ENCODE measurements around the gene PTK7. TPM values are rescaled to one million over a fixed set of nuclear protein-coding genes. Genes with fewer than 3 reads are reported as not detected.

PTK7 gene
- total and polyA plus RNA-seq, 7 donors, result 0.17 to 1.6 (median 0.67) TPM

DNA sequence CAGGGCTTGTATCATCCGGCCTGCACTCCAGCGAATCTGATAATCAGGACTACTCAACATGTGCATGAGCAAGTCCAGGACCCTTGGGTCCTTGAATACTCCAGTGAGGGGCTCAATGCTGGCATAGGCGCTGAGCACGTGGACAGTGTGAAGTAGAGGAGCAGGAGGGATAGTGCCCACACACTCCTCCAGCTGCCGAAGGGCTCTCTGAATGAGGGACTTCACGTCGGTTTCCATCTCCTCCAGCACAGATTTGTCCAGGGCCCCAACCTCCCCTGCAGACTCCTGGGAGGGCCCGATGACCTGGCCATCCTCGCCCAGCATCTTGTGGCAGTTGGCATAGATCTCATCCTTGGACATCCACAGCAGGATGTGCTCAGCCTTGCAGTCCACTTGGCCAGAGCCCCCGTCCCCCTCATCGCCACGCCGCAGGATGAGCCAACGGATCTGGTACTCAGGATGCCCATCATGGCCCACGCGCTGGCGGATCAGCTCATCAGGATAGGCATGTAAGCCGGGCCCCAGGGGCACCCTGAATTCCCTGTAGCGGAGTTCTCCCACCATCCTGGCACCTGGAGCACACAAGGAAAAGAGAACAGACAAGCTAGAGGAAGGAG, 23.8 kb upstream of the PTK7 start:
- no peaks in the 10 kb centered on the region for H3K9me3 ChIP-seq
- intact Hi-C loops (cut with DNase I), result loop anchor here (2.0 to 5.0 kb wide), 3 partner anchors 16 to 36 kb away; no protein-coding TSS in a partner anchor
- peaks cover 4% of the 10 kb centered on the region for H3K4me1 ChIP-seq
- ATAC-seq, result no peak
- DNase-seq, result no peak
- H3K4me3 ChIP-seq, result peak overlapping the region; percentile 80
- peak overlapping the region; percentile 90 for H3K27ac ChIP-seq
- H3K36me3 ChIP-seq (ENCODE audit: insufficient read depth in 1 of 2, low read depth in 1 of 2), result peaks cover 5 to 68% of the 10 kb centered on the region in 2 donors
- H3K27me3 ChIP-seq (ENCODE audit: insufficient read depth in 3 of 3, low read length in 2 of 3), result no peaks in the 10 kb centered on the region
- WGBS, 3 donors, result 72 to 83% (median 72%) methylated on average over 19 of the region's 19 CpGs
- TF ChIP-seq, protein P1, sequence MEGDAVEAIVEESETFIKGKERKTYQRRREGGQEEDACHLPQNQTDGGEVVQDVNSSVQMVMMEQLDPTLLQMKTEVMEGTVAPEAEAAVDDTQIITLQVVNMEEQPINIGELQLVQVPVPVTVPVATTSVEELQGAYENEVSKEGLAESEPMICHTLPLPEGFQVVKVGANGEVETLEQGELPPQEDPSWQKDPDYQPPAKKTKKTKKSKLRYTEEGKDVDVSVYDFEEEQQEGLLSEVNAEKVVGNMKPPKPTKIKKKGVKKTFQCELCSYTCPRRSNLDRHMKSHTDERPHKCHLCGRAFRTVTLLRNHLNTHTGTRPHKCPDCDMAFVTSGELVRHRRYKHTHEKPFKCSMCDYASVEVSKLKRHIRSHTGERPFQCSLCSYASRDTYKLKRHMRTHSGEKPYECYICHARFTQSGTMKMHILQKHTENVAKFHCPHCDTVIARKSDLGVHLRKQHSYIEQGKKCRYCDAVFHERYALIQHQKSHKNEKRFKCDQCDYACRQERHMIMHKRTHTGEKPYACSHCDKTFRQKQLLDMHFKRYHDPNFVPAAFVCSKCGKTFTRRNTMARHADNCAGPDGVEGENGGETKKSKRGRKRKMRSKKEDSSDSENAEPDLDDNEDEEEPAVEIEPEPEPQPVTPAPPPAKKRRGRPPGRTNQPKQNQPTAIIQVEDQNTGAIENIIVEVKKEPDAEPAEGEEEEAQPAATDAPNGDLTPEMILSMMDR (IDR thresholded peaks at IDR 0.05), result no peak

DNA sequence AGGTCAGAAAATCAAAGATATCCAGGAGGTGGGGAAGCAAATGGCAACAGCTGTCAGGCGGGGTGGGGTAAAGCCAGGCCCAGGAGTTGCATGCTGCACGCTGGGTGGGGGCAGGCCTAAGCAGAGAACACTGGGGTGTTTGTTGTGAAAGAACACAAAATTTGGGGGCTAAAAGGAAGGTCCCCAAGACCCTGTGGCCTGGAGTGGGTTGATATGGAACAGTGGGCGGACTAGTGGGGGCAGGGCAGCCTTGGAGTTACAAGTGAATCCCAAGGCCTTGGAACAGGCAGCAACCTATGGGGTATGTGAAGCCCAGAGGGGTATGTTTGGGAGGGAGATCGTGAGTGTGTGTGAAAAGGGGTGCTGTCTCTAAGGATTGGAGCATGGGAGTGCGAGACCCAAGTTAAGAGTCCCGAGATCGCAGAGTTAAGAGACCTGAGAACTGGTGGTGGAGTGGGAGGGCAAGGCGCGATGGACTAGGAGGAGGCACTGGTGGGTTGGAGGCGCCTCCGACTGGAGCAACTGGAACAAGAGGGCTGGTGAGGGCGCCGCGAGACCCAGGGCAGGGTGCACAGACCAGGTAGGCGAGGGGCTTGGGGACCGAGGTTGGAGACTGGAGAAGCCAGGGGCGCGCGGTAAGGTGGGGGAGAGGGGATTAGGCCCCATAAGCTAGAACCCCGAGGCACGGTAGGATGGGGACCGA, 23.1 kb upstream of the PTK7 start:
- WGBS, 3 donors, result 17 to 18% (median 17%) methylated on average over 21 to 22 of the region's 22 CpGs
- ATAC-seq (peak; percentile 45 to 57 (median 45)), DNase-seq (peak in 1 of 2 donors; percentile 63)
- Histone ChIP-seq H3K27me3 (ENCODE audit: insufficient read depth in 3 of 3, low read length in 2 of 3) (no peaks in the 10 kb centered on the region), H3K9me3 (no peaks in the 10 kb centered on the region), H3K4me1 (peaks cover 10% of the 10 kb centered on the region), H3K4me3 (peak overlapping the region; percentile 80), H3K36me3 (ENCODE audit: insufficient read depth in 1 of 2, low read depth in 1 of 2) (peaks cover 3 to 67% of the 10 kb centered on the region in 2 donors), H3K27ac (peak overlapping the region; percentile 90)
- intact Hi-C loops (cut with DNase I), result loop anchor here (2.0 to 5.0 kb wide), 3 partner anchors 16 to 36 kb away; no protein-coding TSS in a partner anchor
- TF ChIP-seq, protein P1 (IDR thresholded peaks at IDR 0.05), result no peak

DNA sequence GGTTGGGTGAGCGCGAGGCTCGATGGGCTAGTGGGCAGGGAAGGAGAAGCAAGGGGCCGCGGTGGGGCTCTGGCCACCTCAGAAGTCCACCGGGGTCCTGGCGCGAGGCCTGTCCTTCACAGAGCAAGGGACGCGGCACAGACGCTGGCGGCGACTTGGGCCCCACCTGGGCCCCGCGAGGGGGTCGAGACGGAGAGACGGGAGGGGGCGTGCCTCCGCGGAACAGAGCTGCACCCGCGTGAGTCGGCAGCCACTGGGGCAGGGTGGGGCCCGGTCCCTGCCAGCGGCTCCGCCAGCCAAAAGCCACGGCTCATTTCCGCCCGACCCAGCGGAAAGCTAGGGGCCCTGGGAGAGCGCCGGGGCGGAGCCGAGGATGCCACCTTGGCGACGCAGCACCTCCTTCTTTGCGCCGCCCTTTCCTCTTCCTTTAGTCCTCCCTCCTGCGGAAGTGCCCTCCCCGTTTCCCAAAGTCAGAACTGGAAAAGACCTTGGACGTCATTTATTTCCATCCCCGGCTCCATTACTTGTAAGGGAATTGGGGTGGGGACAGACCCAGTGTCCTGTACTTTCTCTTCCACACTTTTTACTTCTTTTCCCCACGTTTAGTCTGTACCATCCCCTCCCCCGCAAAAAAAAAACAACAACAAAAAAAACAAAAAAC, 22.4 kb upstream of the PTK7 start, which contains the start of gene CUL7:
Gene CUL7, minus strand, starts transcription at position 307 of the 661 bp plus-strand sequence. CDS start 1,063 bp downstream, outside the sequence.
- peaks cover 17% of the 10 kb centered on the region for H3K4me1 ChIP-seq

DNA sequence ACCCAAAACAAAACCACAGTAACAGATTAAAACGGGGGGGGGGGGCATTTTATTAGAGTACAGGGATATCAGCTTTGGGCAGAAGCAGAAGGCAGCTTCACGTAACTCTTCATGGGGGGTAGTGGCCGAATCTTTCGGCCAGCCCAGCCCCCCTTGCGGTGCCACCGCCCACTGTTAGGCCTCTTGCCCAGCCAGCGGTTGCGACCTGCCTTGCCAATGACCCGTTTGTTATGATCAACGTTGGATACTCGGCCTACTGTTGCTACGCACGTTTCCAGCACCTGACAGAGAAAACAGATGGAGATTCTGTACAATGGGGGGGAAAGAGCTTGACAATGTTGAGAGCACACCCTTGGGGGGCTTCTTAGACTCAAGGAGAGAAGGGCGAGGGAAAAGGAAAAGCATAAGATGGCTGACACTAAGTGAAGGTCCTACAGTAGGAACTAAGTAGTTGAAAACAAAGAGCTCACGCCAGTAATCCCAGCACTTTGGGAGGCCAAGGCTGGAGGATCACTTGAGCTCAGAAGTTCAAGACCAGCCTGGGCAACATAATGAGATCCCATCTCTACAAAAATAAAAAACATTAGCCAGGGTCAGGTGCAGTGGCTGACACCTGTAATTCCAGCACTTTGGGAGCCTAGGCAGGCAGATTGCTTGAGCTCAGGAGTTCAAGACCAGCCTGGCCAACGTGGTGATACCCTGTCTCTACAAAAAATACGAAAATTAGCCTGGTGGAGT, 21.7 kb upstream of the PTK7 start:
- Histone ChIP-seq H3K36me3 (ENCODE audit: insufficient read depth in 1 of 2, low read depth in 1 of 2) (peaks cover 0 to 54% of the 10 kb centered on the region in 2 donors), H3K4me3 (peak overlapping the region; percentile 80), H3K4me1 (peaks cover 18% of the 10 kb centered on the region), H3K27me3 (ENCODE audit: insufficient read depth in 3 of 3, low read length in 2 of 3) (no peaks in the 10 kb centered on the region), H3K9me3 (no peaks in the 10 kb centered on the region), H3K27ac (peak overlapping the region; percentile 90)
- no peak for DNase-seq
- intact Hi-C loops (cut with DNase I), result loop anchor here in 1 of 2 donors (5.0 kb wide), 1 partner anchor 37 kb away; no protein-coding TSS in a partner anchor
- ATAC-seq, result peak in 3 of 4 donors; percentile 13 to 23 (median 17)
- WGBS, 3 donors, result 44 to 51% (median 49%) methylated on average over 17 of the region's 17 CpGs
- TF ChIP-seq, protein P1 (IDR thresholded peaks at IDR 0.05), result no peak

More for the DNA sequence above, 22.4 kb upstream of the PTK7 start, which contains the start of gene CUL7:
- peaks cover 0 to 61% of the 10 kb centered on the region in 2 donors for H3K36me3 ChIP-seq (ENCODE audit: insufficient read depth in 1 of 2, low read depth in 1 of 2)
- TF ChIP-seq, protein P1 (IDR thresholded peaks at IDR 0.05), result no peak
- H3K9me3 ChIP-seq, result no peaks in the 10 kb centered on the region
- peak; percentile 94 to 96 (median 94) for ATAC-seq
- intact Hi-C loops (cut with DNase I), result loop anchor here (2.0 to 5.0 kb wide), 3 partner anchors 17 to 37 kb away; no protein-coding TSS in a partner anchor
- H3K27ac ChIP-seq, result peak within 1 kb of the TSS; percentile 90
- peak within 1 kb of the TSS; percentile 80 for H3K4me3 ChIP-seq
- WGBS, 3 donors, result 1 to 4% (median 2%) methylated on average over 20 to 45 of the region's 45 CpGs
- H3K27me3 ChIP-seq (ENCODE audit: insufficient read depth in 3 of 3, low read length in 2 of 3), result no peaks in the 10 kb centered on the region
- DNase-seq, result peak; percentile 92 to 96

Measured in psoas muscle (tissue), 8 donors.